ENCODE measurements around the gene PGS1.

PGS1 gene

DNA sequence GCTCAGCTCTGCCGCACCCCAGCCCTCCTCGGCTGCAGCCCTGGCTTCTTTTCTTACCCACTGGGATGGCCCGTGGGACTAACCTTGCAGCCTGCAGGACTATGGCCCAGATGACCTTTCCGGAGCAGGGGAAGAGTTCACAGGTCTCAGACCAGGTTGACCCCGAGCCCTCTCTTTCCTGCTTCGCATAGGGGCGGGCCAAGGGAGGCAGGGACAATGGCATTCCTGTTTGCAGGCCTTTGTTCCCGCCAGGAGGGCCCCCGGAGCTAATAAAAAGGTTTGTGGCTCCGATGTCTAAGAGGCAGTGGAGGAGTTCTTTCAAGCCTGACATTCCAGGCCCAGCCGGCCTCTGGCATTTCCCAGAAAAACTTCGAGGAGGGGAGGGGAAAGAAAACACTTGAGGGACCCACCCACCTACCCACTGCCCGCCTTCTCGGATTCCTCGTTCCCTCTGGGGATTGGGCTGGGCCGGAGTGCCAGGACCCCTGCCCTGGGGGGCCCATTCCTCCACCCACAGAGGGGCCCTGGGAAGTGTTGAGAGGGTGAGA, 12.8 kb upstream of the PGS1 start:
- FAIRE-seq, result no peak

DNA sequence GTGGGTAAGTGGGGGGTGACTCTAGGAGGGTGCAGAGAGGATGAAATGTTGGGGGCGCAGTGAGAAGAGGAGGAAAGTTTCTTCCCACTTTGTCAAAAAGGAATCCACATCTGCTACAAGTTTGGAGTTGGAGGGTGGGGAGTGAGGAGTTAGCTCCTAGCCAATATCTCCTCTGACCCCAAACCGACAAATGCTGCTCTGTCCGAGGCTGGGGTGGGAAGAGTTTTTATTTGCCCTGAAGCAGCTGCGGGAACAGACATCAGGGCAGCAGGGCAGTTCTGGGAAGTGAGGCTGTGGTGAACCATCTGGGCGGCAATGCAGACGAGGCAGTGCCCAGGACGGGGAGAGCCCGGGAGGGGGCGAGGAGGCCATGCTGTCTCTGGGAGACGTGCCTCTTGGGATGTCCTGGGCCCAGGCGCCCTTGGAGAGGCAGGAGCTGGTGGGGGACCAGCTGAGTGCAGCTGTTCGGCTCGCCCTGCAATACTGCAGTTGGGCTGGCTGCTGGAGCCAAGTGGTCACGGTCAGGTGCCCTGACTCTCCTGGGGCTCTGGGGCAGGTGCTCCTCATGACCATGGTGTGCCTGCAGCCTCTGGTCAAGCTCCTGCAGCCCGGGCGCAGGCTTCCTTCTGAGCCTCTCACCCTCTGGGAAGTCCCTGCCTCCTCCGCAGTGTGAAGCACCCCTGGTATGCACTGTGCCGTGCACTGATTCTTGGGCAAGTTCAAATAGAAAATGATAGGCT, 12.2 kb upstream of the PGS1 start:
- FAIRE-seq, result no peak

- FAIRE-seq, result no peak
Measured at GRCh38 chr17:78367193-78367592, 11.3 kb upstream of the PGS1 start.

DNA sequence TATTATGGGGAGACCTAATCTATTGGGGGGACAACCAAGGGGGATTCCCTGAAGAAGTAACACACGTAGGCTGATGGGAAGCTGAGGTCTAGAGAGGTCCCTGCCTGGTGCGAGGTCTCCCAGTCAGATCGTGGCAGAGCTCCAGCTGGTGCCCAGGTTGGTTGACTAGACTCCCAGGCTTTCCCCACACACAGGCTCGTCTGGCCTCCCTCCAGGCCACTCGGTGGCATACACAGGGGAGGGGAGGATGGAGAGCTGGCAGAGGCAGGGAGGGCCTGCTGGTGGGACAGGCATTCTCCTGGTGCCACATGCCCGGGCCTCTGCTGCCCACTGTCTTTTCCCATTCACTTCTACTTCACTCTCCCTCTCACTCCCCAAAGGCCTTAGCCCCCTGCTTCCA, 10.1 kb upstream of the PGS1 start:
- no peak for FAIRE-seq

DNA sequence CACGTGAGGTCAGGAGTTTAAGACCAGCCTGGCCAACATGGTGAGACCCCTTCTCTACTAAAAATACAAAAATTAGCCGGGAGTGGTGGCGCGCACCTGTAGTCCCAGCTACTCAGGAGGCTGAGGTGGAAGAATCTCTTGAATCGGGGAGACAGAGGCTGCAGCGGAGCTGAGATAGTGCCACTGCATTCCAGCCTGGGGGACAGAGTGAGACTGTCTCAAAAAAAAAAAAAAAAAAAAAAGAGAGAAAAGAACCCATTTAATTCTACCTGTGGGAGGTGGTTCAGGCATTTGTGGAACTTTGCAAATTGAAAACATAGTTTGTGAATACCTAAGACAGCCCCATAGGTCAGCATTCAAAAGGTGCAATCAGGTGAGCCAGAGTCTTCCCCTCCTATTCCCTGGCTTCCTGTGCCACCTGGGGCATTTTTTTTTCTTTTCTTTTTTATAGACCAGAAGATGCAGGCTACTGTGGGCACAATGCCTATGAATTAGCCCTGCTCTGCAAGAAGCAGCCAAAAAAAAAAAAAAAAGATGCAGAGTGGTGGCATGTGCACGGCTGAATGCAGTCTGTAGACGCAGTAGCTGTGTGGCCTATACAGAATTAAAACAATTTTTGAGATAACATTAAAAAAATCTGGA, 9.5 kb upstream of the PGS1 start:
- no peak for FAIRE-seq

- FAIRE-seq, result no peak
Measured at GRCh38 chr17:78369791-78370381, 8.6 kb upstream of the PGS1 start.

- FAIRE-seq, result no peak
Measured at GRCh38 chr17:78371056-78371455, 7.4 kb upstream of the PGS1 start.

- FAIRE-seq, result no peak
Measured at GRCh38 chr17:78372841-78373240, 5.6 kb upstream of the PGS1 start.

GRCh38 chr17:78374189-78374588, 4.3 kb upstream of the PGS1 start:
- FAIRE-seq, result no peak

- FAIRE-seq, result no peak
Measured at GRCh38 chr17:78374631-78375274, 3.7 kb upstream of the PGS1 start.

GRCh38 chr17:78375401-78376151, 2.9 kb upstream of the PGS1 start:
- FAIRE-seq, result no peak

- FAIRE-seq, result no peak
Measured at GRCh38 chr17:78376161-78376560, 2.3 kb upstream of the PGS1 start.

DNA sequence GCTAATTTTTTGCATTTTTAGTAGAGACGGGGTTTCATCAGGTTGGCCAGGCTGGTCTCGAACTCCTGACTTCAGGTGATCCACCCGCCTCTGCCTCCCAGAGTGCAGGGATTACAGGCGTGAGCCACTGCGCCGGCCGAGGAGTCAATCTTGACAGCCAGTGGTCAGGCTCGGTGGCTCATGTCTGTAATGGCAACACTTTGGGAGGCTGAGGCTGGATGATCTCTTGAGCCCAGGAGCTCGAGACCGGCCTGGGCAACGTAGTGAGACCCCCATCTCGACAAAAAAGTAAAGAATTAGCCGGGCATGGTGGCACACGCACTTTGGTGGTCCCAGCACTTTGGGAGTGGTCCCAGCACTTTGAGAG, 608 bp upstream of the PGS1 start:
- no peak for FAIRE-seq

DNA sequence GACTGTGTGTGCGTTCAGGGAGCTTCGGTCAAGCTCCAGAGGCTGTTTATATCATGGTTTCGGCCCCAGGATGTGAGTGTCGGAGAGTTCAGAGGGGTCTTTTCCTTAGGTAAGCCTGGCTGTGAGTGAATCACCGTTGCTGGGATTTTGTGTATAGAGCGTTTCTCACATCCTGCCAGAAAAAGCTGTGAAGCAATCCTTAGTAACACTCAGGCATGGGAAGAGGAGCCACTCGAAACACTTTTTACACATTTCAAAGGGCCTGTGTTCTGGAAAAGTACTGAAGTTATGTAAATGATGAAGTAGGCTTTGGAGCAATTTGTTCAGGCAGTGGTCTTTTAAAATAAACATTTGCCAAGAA, 662 bp downstream of the PGS1 start:
- no peak for FAIRE-seq

- FAIRE-seq, result no peak
Measured at GRCh38 chr17:78380370-78380769, 1.9 kb downstream of the PGS1 start.

- FAIRE-seq, result no peak
Measured at GRCh38 chr17:78381601-78382232, 3.3 kb downstream of the PGS1 start.

DNA sequence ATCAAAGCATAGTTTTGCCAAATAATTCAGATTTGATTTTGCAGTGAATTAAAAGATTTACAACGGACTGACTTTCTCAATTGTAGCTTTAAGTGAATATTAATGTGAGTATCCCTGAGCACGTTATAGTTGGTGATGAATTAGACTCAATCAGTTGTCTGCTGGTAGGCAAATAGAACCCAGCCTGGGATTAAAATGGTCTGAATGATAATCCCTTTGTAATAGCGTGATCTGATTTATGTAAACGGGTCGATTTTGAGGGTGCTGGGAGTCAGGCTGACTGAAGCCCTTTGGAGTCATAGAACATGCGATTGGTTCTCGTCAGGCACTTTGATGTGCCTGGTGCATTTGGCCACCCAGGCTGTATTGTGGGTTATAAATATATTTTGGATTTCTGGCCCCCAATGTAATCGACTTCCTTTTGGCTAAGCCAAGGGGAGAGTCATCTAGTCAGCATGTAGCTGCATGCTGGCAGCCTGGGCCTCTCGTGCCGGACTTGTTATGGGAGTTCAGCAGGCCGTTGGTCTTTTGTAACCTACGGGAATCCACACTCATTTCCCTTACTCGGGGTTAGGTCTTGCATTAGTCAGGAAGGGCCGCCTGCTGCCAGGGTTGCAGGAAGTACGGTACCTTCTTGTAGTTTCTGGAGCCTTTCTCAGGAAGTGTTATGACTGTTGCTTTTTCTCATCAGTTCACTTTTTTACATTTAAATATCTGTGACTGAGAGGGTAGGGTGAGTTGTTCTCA, 5.4 kb downstream of the PGS1 start:
- no peak for FAIRE-seq

- FAIRE-seq, result no peak
Measured at GRCh38 chr17:78384479-78385175, 6.2 kb downstream of the PGS1 start.

- no peak for FAIRE-seq
Measured at GRCh38 chr17:78387977-78388941, 9.8 kb downstream of the PGS1 start.

Measured in TTC549 (cell line).